ENCODE results near the gene CDH13. TPM values are rescaled to one million over a fixed set of nuclear protein-coding genes. Genes with fewer than 3 reads are reported as not detected.

CDH13 gene
- total RNA-seq, 1 experiment from 2014 or later: 66.0 TPM

DNA sequence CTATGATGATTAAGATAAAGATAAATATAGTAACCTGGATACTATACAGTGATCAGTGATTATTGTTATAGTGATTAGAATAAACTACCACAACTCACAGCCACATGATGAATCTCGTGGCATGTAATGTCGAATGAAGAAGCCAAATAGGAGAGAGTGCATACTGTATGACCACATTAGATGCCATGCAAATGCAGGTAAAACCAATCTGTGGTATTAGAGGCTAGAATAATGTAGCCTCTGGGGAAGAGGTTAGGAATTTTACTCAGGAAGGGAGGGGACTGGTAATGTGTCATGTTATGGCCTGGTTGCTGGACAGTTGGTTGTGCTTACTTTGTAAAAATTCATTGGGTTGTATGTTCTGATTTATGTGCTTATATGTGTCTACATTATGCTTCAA, 402.7 kb downstream of the CDH13 start:
- no peak for DNase-seq (ENCODE audit: low read depth)

DNA sequence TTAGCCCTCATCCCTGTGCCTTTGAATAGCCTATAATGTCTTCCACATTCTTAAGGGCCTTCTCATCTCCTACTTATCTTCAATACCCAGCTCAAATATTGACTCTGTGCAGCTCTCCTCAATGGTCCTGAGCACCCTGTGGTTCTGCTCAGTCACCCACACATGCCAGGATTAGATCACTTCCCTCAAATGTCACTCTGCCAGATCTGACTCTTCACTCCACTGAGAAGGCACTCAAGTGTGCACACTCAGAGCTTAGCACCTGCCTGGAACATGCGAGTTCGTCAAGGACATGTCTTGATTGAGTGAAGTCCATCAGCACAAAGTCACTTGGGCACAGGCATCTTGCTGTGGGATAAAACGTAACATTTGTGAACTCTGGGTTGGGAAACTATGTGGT, 404.8 kb downstream of the CDH13 start:
- DNase-seq (ENCODE audit: low read depth): peak; percentile 40

DNA sequence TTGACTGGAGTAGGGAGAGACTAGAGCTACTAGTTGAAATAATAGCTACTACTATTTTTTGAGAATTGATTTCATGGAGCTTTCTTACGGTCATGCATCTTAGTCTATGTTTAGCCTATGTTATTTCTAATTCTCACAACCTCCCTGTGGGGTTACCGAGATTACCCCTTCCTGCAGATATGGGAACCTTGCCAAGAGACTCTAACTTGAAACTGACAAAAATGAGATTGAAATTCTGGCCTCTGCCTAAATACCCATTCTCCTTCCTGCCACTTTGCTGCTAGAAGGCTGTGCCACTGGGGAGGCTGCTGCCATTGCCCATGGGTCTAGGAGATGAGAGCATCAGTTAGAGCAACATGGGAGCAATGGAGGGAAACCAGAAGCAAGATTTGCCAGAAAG, 410.3 kb downstream of the CDH13 start:
- DNase-seq (ENCODE audit: low read depth): no peak

DNA sequence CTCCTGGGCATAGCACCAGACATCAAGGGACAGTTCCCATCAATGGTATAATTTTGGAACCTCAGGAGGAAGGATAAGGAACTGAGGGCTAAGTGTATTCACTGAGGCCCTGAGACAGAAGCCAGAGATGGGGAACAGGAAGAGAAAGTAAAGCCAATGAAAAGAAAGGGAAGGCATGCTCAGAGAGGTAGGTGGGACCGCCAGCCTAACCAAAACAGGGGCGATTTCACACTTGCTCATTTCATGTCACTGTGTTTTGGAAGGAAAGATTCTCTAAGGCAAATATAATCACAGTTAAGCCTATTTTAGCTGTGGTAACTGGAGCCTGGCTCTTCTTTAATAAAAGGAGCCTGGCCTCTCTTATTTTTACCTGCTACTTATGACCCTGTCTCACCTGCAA, 411.1 kb downstream of the CDH13 start:
- DNase-seq (ENCODE audit: low read depth): no peak

DNA sequence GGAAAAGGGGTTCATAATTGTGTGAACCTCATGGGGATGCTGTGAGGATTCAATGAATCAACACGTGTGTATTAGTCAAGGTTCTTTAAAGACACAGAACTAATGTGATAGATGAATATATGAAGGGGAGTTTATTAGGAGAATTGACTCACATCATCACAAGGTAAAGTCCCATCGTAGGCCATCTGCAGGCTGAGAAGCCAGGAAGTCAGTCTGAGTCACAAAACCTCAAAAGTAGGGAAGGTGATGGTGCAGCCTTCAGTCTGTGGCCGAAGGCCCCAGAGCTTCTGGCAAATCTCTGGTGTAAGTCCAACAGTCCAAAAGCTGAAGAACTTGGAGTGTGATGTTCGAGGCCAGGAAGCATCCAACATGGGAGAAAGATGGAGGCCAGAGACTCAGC, 413.4 kb downstream of the CDH13 start:
- peak; percentile 96 for DNase-seq (ENCODE audit: low read depth)

DNA sequence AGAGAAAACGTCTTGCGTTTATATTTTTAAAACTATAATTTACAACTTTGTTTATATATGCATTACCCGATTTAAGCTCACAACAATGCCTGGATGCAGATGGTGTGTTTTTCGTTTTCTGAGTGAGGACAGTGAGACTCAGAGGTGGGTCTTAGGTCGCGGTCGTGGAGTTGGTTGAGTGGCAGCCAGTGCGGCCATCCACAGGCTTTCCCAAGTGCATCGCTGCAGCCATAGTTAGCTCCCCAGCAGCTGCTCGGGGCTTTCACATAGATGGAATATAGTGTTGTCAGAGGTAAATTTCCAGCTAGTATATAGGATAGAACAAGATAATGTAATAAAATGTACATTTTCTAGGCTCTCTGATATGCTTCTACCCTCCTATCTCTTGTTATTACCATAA, 417.8 kb downstream of the CDH13 start:
- DNase-seq (ENCODE audit: low read depth): no peak

DNA sequence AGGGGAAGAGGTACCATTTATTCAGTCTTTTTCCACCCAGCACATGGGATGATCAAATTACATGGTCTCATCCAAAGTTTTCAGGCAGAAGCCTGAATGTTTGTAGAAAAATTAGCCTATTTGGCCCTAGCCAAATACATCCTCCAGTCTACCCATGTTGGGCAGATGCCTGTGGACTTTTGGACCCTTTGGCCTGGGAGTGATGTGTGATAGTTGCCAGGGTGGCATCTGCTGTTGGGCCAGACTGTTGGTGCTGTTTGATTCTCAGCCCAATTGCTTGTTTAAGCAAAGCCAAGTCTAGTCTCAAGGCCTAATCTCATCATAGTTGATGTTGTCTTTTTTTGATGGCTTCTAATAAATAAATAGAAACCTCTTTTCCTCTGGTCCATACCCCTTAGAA, 419.0 kb downstream of the CDH13 start:
- DNase-seq (ENCODE audit: low read depth): no peak

DNA sequence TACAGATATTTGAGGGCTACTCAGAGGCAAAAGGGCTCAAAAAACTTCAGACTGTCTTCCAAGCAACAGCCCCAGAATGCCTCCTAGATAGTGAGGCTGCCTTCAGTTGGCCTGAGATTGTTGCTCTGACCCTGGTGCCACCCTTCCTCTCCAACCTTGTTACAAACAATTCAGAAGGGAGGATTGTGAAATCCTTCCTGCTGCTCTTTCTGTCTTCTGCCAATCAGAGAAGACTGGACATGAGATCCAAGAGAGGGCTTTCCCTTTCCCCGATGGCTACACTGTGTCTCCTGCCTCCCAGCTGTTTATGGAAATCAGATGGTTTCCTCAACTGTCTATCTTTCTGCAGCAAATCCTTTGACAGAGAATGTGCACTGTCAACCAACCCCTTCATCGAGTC, 419.9 kb downstream of the CDH13 start:
- DNase-seq (ENCODE audit: low read depth): no peak

DNA sequence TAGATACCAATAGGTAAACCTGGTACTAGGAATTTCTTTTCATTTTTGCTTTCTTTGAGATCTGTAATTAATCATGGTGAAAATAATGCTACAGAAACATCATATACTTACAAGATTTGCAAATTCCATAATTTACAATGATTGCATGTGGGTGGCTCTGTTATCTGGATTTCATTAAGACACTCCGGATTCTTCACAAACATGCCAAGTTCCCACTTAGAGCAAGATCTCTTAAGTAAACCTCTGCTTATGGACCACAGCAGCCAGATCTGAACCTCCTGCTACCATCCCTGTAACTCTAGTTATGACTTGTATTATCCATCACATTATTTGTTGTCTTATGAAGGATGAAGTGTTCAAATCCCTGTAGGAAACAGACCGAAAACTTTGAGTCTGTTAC, 424.7 kb downstream of the CDH13 start:
- no peak for DNase-seq (ENCODE audit: low read depth)

DNA sequence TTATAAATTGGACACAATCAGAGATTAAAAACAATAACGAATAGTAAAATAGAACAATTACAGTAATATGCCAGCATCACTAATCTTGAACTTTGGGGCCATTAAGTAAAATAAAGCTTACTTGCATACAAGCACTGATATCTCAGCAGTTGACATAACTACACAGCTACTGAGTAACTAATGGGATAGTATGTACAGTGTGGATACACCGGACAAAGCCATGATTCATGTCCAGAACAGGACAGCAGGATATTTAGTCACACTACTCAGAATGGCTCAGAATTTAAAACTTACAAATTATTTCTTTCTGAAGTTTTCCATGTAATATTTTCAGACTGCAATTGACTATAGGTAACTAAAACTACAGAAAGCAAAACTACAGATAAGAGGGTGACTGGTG, 427.5 kb downstream of the CDH13 start:
- peak; percentile 48 for DNase-seq (ENCODE audit: low read depth)

DNA sequence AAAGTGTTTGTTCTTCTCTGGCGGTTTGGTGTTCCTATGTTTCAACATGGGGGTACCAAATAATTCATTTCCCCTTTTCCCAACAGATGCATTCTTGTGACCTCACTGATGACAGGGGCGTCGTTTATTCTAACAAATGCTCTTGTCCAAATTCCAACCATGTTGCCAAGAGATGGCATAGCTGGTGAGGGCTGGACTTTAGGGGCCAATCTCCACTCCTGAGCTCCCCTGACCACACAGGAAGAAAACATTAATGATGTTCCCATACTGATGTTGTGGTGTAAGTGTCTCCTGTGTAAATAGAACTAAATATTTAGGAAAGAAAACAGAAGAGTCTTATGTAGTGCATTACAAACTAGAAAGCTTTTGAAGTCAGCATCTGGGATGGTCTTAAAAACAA, 431.6 kb downstream of the CDH13 start:
- no peak for DNase-seq (ENCODE audit: low read depth)

DNA sequence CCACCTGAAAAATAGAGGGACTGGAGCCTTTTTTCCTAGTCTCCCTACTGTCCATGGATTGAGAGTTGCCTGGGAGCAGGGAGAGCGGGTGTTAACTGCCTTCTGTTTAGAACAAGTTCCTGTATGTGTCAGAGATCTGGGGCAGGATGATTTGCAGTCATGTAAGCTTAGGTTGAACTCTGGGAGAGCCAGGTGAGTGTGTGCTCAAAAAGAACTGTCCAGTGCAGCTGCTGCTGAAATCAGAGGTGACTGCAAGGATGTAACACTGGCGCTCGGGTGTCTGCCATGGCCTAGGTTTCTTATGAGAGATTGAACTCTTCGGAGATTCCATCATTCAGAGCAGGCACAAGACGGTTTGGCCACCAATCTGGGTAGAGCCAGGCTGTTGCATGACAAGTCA, 432.5 kb downstream of the CDH13 start:
- DNase-seq (ENCODE audit: low read depth): no peak

DNA sequence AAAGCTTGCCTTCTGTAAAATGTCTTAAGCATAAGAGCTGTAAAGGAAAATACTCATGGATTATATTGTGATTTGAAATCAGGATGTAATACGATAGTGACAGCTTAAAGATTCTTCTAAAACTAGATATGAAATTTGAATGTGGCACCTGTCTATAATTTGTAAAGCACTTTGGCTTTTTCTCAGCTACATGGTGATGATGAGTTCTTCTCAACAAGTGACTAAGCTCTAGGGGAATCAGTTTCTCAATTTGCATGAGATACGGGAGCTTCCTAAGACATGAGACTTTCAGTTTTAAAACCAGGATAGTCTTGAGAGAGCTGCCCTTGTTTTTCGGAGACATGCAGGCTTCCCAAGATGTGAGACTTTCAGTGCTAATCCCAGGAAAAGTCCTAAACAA, 439.2 kb downstream of the CDH13 start:
- DNase-seq (ENCODE audit: low read depth): no peak

DNA sequence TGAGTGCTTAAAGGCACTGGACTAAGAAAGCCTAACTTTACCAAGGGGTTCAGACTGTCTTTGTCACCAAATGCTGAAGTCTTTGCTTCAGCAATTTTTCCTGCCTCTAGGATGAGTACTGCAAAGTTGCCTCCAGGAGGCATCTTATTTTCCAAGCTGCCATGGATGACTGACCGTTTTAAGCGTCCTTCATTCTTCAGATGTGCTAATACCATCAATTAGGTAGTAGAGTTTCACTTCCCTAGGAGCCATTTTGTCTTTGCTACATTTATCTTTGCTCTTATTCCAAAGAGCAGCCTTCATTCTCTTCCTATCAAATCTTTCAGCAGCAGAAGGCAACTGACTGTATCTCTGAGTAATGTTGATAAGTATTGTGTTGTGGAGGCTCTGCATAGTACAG, 440.1 kb downstream of the CDH13 start:
- DNase-seq (ENCODE audit: low read depth): no peak

DNA sequence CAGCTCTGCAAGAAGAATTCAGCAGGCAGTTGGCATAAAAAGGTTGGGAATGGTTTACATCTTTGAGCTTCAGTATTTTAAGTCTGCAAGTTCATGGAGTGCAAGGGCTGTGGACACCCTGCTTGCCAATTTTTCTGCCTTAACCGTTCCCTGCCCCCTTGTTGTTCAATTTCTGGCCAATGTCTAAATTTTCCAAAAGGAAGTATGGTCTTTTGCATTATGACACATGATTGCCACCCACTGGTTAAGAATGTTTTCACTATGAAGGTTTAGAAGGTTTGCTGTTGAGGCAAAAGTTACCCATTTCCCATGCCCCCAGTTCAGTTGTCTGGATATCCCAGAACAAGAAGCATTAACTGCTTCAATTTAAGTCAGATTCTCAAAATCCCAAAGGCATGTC, 441.9 kb downstream of the CDH13 start:
- peak; percentile 51 for DNase-seq (ENCODE audit: low read depth)

DNA sequence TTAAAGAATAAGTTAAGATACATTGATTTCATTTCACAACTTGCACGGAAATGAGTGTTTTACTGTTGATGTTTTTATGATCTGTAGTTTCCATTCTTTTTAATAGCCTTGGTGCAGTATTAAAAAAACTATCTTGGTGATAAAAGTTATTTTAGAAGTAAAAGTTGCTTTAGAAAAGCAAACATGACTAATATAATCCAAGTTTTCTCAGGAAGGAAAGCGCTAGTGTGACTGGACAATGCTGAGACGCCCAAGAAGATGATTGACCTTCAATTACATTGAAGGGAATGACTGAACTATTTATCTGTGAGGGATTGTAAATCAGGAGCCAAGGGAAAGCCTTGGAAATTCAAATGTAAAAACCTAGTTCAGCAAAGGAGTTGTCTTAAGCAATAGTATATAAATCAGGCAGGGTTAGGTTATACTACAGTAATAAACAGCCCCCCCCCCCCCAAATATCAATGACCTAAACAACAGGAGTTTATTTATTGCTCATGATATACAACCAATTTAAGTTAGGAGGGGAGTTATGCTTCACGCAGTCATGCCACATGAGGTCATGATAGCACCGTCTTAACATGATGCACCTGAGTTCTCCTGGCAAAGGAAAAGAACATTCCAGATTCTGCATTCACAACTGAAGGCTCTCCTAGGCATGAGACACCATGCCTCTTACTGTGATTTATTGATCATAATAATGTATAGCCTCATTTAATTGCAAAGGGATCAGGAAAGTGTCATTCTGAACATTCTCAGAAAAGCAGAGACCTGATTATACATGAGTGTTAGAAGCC, 443.8 kb downstream of the CDH13 start:
- DNase-seq (ENCODE audit: low read depth): no peak

DNA sequence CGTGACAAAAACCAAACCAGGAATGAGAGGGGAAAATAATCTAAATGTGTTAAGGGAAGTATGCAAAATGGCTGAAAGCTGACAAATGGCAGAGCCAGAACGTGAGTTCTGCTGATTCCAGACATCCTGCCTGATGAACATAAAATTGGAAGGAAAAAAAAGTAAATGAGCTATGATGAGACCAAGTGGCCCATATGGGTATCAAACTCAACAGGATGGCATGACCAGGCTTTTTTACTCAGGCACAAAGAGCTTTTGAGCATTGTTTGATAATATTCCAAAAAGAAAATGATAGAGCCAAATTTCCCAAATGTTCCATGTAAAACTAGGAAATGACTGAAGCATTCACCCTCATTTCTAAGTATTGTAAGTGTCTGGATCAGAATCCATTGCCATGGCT, 449.2 kb downstream of the CDH13 start:
- no peak for DNase-seq (ENCODE audit: low read depth)

DNA sequence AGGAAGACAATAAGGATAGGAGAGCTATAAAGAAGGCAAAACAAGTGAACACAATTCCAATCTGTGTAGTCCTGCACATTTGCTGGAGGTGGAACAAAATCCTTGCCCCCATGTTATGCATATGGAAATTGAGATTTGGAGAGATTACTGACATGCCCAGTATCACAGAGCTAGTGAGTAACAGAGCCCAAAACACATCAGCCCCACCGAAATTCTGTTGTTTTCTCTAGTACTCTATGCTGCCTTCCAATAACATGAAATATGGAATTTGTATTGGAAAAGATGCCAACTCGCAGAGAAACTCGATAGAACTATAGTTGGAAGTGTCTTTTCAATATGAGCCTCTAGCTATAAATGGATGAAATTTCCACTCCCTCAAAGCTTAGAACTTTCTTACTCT, 456.6 kb downstream of the CDH13 start:
- no peak for DNase-seq (ENCODE audit: low read depth)

DNA sequence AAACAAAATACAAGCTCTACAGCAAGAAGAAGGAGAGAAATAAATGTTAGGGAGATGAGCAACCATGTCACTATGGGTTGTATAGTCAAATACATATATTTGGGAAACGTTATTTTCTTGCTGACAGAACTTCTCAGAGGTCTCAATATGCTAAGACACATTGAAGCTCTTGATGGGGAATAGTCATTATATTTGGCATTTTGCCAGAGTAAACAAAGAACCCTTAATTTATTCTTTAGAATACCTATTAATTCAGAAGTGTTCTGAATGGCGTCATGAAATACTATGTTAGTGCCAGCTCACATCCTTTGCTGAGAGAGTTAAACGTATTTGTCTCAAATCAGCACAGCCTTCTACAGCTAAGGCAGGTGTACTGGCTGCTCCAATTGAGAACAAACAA, 458.9 kb downstream of the CDH13 start:
- DNase-seq (ENCODE audit: low read depth): no peak

DNA sequence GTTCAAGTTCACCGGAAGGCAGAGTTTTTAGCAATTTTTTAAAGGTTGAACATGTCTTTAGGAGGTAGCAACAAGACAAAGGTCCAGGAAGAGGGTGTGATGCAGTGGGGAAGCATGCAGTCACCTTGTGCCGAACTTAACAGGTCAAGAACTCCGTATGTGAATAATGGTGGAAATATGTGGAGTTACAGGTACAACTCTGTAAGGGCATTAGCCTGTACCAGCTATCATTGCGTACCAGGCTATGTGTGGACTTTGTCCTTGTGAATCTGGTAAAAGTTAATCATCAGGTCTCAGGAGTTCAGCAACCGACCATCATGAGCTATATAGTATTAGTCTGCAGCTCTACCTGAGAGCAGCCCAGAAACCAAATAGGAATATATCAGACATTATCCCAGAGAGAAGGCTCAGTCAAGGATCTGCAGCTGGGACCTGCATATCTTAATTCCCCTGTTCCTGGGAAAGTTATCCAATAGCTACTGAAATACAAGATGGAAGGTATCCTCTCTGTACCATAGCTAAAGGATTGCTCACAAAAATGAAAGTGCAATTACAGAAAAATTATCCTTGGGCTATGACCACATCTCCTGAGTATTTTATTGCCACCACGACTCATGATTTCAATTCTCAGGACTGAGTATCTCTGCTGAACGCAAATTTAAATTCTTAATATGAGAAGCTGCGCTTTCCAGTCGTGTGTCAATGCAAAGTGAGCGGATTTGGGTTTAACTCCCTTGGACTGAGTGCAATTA, 469.3 kb downstream of the CDH13 start:
- DNase-seq (ENCODE audit: low read depth): peak; percentile 26

DNA sequence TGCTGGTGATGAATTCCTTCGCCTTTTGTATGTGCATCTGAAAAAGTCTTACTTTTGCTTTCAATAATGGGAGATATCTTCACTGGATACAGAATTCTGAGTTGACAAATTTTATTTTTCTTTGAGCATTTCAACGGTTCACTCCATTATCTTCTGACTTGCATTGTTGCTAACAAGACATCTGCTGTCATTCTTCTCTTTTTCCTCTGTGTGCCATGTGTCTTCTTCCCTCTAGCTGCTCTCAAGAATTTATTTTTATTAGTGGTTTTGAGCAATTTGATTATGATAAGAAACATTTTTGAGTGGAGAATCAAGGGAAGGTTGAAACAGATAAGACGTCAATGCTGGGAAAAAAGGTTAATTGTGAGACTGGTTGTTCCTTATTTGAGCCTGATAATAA, 471.8 kb downstream of the CDH13 start:
- no peak for DNase-seq (ENCODE audit: low read depth)

DNA sequence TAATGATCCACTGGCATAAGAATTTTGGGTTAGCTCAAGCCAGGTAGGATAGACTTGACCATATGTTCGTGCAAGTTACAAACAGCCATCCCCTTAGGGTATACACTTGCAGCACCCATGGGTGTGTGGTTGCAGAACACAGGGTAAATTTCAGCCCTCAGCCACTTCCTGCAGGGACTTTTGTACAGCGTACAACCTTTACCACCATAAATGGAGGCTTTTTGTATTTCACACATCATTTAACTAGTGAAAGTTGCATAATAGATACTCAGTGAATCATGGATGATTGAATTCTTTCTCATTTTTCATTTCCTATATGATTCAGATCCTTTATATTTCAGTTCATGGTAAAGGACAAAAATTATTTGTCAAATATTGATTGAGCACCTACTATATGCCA, 473.9 kb downstream of the CDH13 start:
- DNase-seq (ENCODE audit: low read depth): peak; percentile 39

DNA sequence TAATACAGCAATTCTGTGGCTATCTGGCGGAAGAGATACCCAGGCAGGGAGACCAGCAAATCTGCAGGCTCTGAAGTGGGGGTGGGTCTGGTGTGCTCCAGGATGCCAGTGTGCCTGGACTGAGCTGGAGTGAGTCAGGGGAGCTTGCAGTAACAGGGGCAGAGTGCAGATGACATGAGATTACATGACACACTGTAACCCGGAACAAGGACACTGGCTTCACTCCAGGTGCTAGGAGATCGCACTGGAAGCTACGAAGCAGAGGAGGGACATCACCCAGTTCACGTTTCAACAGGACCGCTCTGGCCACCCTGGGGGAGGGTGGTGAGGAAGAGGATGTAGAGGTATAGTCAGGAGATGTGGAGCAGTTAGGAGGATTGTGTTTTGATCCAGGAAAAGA, 475.6 kb downstream of the CDH13 start:
- no peak for DNase-seq (ENCODE audit: low read depth)

Measured in HT1080 (cell line).